22Rv1 (cell line): ENCODE results near the gene GSTO1.

Source experiments
- ZFX ChIP-seq: fragments of 450-650 bp; IDR thresholded peaks from 2 replicates; pipeline ENCODE4 v1.6.1; 2017; ENCODE audit warnings: antibody characterized with exemption, borderline replicate concordance
- TF ChIP-seq, protein P1 (sequence below): fragments of 450-650 bp; IDR thresholded peaks from 2 replicates; pipeline ENCODE4 v1.5.1; 2017; ENCODE audit warnings: mild to moderate bottlenecking

DNA sequence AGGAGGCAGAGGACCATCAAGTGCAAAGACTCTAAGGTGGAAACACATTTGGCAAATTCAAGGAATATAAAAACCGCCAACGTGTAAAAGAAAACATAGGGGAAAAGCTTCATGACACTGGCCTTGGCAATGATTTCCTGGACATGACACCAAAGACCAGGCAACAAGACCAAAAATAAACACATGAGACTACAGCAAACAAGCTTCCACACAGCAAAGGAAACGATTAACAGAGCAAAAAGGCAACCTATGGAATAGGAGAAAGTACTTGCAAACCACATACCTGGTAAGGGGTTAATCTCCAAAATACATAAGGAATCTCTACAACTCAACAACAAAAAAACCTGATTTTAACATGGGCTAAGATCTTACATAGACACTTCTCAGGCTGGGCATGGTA, 3.5 kb downstream of the GSTO1 start:
- TF ChIP-seq, protein P1, sequence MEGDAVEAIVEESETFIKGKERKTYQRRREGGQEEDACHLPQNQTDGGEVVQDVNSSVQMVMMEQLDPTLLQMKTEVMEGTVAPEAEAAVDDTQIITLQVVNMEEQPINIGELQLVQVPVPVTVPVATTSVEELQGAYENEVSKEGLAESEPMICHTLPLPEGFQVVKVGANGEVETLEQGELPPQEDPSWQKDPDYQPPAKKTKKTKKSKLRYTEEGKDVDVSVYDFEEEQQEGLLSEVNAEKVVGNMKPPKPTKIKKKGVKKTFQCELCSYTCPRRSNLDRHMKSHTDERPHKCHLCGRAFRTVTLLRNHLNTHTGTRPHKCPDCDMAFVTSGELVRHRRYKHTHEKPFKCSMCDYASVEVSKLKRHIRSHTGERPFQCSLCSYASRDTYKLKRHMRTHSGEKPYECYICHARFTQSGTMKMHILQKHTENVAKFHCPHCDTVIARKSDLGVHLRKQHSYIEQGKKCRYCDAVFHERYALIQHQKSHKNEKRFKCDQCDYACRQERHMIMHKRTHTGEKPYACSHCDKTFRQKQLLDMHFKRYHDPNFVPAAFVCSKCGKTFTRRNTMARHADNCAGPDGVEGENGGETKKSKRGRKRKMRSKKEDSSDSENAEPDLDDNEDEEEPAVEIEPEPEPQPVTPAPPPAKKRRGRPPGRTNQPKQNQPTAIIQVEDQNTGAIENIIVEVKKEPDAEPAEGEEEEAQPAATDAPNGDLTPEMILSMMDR: no peak
- no peak for TF ChIP-seq ZFX
